GM18505 (cell line): ENCODE results near the gene KCTD1.

ENCODE experiments used
- ATAC-seq: cut with Tn5 transposase; IDR thresholded peaks from one replicate; pipeline ENCODE4 v1.9.1; 2021; ENCODE audit not compliant: unreplicated experiment
- POLR2A ChIP-seq: IDR thresholded peaks from 4 replicates; pipeline ENCODE4 v1.6.1; 2011; ENCODE audit warnings: borderline replicate concordance; ENCODE audit not compliant: insufficient read depth, insufficient read length; ENCODE audit errors: extremely low read depth

The KCTD1 gene

GRCh38 chr18:26524504-26525351 lies 23.6 kb downstream of the KCTD1 start:
- TF ChIP-seq POLR2A = no peak
- no peak for ATAC-seq

DNA sequence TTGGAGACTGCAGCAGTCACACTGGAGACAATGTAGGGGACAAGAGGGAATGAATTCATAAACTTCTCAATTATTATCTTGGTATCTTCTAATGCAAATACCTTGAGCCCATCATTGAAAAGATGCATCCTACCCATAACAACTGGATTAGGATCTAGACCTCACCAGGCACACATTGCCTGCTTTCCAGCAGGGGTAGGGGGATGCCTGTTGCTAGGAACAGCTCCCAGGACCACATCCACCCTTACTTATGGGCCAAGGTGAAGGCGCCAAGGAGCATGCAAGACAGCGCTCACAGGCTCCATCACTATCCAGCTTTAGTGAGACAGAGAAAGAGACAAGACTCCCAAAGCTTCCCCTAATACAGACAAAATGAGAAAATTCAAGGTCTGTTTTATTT lies 24.4 kb downstream of the KCTD1 start:
- ATAC-seq = no peak
- no peak for TF ChIP-seq POLR2A

DNA sequence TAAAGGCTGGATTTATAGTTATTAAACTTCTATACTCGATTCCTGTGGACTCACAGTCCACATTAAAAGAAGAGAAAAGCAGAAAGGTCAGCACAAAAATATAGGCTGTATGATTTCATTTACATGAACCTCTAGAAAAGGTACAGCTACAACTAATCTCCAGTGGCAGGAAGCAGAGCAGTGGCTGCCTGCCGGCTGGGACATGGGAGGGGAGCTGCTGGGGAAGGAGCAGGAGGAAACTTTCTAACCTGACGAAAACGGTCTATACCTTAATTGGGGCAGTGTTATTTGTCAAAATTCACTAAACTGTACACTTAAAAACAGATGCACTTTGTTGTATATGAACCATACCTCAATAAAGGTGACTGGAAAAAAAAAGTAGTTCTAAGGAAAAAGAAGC lies 26.7 kb downstream of the KCTD1 start:
- no peak for TF ChIP-seq POLR2A
- ATAC-seq = no peak

DNA sequence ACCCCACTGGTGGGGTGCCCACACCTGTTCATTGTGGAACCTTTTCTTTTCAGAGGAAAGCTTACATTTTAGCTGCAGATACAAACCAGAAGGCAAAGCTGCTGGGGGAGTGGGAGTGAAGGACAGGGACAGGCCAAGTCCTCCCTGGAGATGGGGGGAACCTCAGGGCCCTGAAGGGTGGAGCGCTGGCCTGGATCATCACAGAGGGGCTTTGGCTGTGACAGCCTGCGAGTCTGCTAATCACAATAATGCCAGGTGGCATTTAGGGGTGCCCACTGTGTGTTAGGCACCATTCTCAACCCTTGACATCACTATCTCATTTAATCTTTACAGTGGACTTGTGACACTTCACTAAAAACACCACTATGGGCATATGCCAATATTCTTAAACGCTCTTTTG lies 27.4 kb downstream of the KCTD1 start:
- TF ChIP-seq POLR2A = no peak
- no peak for ATAC-seq

- ATAC-seq = no peak
Observed at GRCh38 chr18:26519114-26519513, 29.2 kb downstream of the KCTD1 start.

GRCh38 chr18:26516964-26517363 lies 31.4 kb downstream of the KCTD1 start:
- no peak for ATAC-seq
- TF ChIP-seq POLR2A = no peak

More at GRCh38 chr18:26519114-26519513, 29.2 kb downstream of the KCTD1 start:
- TF ChIP-seq POLR2A = no peak

DNA sequence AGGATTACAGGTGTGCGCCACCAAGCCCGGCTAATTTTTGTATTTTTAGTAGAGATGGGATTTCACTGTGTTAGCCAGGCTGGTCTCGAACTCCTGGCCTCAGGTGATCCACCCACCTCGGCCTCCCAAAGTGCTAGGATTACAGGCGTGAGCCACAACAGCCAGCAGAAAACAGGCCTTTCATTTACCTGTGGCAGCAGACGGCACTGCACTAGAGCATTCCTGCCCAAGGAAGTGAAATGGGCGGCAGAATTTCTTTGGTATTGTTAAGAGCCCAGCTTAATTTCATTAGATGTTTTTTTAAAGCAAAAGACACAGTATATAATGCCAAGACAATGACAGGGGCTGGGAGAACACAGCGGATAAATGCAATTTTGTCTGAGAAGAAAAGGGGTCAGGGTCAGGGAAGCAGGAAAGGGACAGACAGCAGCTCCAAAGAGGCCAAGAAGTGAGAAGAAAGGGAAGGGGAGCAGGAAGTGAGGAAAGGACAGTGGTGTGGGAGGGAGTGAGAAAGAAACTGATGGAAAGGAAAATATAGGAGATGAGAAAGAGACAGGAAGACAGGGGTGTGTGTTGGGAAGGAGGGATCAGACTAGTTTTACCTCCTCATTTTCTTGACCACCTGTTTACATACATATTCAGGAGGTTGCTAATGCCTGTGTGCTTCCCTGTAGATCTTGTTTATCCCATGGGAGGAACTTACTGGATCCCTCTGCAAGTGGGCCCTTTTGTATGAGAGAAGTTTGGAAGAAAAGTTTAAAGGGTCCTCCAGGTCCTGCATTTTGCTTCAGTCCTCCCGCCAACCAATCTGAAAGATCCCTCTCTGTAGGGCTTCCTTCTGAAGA lies 32.5 kb downstream of the KCTD1 start:
- TF ChIP-seq POLR2A = no peak
- ATAC-seq = no peak

DNA sequence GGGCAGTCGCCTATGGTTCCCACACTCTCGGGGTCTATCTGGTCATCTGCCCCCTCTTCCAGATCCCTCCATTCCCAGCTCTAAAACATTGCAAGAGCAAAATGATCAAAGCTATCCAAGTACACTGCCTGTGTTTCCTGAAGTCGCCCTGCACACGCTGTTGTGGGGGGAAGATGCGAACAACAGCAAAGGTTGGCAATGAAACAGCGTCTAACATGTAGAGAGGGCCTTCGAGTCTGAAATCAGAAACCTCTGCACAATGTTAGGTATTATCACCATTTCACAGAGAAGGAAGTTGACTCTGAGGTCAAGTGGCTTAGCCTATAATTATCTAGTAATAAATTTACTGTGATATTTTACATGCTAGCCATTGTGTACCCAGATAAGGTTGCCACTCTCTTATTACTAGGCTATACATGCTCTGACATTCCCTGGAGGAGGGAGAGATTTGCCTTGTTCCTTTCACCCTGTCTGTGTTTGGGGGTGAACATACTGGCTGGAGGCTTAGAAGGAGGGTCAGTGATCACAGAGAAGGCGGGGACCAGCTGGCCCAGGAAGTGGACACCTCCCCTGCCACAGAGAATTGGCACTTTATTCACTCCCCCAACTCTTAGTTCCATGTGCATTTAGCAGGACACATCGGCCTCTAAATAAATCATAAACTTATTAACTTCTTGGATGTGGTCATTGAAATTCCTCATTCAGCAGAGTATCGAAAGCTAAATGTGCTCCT lies 36.8 kb downstream of the KCTD1 start:
- no peak for ATAC-seq
- TF ChIP-seq POLR2A = no peak

DNA sequence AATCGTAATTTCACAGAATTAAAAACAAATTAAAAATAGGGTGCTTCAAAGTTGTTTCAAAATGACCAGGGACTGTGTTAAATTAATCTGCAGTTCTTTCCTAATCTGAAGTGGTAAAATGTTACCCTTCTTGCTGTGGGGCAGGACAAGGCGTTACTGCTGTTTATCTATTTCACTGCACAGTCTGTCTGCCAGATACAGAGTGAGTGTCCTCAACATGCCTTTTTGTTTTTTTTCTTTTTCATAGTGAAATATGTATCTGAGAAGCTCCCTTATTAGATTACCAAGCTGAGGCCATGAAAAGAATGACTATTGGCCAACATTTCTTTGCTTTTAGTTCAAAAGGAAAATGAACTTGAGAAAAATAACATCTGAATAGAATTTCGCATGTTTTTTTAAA lies 38.0 kb downstream of the KCTD1 start:
- no peak for ATAC-seq
- TF ChIP-seq POLR2A = no peak

DNA sequence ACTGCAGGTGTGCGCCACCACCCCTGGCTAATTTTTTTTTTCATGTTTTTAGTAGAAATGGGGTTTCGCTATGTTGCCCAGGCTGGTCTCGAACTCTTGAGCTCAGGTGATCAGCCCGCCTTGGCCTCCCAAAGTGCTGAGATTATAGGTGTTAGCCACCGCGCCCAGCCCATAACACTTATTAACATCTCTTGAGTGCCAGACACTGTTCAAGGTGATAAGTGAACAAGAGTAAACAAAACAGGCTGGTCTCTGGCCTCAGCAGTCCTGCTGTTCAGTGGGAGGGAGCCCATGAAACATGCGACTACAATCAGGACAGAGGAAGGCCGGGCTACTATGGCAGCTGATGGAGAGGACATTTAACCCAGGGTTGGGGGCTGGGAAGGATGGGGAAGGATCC lies 42.3 kb downstream of the KCTD1 start:
- no peak for ATAC-seq
- TF ChIP-seq POLR2A = no peak

- TF ChIP-seq POLR2A = no peak
- no peak for ATAC-seq
Observed at GRCh38 chr18:26504831-26505230, 43.5 kb downstream of the KCTD1 start.

DNA sequence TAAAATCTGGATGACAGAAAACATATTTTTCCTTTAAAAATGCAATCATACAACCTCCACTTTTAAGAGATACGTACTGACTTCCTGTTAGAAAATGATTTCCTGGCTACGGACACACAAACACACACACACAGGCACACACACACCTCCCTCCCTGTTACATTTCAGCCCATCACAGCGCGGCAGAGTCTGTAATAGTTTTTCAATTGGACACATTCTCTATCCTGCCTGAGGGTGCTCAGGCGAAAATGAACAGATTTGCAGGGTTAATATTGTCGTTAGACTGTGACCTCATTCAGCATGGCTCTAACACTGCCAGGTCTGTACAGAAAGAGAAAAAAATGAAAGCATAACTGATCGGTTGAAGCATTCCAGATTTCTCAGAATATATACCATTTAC lies 45.0 kb downstream of the KCTD1 start:
- ATAC-seq = no peak
- TF ChIP-seq POLR2A = no peak

- TF ChIP-seq POLR2A = no peak
- ATAC-seq = no peak
Observed at GRCh38 chr18:26502823-26503222, 45.5 kb downstream of the KCTD1 start.
